ENCODE measurements around the gene KCTD17.

The KCTD17 gene

DNA sequence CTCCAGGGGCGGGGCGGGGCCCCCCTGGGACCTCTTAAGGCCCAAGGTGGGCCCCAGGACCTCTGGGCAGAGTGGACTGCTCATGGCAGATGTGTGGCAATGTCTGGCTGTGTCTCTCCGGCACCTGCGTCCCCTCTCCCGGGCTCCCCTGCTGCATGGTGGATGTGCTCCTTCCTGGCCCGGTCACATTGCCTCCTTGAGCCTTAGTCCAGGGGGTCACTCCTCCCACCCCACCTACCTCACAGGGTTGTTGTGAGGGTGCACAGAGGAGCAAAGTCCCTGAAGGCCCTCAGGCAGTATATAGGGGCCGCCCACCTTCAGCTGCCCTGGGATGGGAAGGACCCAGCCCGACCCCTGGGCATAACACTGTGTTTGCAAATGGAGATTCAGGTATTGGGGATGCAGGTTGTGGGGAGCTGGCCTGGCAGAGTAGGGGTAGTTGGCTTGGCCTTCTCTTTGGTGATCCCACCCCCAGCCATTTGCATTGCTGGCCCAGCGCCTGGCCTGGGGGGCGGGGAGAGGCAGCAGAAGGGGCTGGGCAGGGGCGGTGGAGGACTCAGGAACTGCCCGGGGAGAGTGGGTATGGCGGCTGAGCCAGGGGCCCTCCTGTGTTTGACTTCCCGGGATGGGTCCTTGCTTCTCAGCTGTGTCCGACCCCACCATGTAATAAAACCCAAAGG lies 11.3 kb downstream of the KCTD17 start:
- TF ChIP-seq, protein P1, sequence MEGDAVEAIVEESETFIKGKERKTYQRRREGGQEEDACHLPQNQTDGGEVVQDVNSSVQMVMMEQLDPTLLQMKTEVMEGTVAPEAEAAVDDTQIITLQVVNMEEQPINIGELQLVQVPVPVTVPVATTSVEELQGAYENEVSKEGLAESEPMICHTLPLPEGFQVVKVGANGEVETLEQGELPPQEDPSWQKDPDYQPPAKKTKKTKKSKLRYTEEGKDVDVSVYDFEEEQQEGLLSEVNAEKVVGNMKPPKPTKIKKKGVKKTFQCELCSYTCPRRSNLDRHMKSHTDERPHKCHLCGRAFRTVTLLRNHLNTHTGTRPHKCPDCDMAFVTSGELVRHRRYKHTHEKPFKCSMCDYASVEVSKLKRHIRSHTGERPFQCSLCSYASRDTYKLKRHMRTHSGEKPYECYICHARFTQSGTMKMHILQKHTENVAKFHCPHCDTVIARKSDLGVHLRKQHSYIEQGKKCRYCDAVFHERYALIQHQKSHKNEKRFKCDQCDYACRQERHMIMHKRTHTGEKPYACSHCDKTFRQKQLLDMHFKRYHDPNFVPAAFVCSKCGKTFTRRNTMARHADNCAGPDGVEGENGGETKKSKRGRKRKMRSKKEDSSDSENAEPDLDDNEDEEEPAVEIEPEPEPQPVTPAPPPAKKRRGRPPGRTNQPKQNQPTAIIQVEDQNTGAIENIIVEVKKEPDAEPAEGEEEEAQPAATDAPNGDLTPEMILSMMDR (conservative IDR thresholded peaks at IDR 0.05; ENCODE audit: low read depth, low read length): no peak
- no peak for DNase-seq (ENCODE audit: low read depth)
- no peak overlapping the region for H3K4me3 ChIP-seq (ENCODE audit: low read length)

DNA sequence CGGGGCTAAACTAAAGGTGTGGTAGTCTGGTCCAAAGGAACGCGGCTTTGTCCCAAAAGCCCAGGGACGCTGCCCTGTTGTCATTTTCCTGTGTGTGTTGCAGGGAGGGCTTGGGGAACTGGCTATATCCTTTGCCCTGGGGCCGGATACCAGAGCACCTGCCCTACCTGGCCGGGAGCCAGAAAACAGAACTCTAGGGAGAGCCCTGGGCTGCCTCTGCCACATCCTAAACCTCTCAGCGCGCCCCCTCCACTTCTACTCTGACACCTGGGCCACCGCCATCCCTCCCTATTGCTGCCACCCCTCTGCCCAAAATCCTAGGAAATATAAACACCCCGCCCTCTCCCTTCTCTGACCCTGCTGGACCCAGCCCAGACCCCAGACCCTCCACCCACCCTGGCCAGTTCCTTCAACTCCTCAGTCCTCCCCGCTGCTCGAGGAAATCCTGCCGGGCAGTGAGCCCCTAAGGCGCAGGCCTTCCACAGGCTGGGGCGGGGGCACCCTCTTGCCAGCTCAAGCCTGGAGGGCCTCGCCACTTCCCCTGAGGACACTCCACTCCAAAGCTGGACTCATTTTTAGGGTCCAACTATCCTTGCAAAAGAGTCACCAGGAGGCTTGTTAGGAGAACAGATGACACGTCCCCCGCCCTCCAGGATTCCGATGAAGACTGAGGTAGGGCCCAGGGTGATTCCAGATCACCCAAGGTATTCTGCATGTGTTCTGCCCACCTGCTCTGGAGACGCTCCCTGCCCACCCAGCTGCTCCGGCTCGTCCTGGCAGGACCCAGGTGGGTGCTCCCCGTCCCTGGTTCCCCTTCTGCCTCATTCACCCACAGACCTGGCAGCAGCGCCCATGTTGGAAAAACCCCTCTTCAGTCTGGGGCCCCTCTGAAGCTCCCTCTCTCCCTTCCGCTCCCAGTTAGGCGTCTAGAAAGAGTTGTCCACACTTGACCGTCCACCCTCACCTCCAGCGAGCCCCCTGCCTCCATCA lies 12.2 kb downstream of the KCTD17 start:
- no peak for DNase-seq (ENCODE audit: low read depth)
- TF ChIP-seq, protein P1 (conservative IDR thresholded peaks at IDR 0.05; ENCODE audit: low read depth, low read length): no peak
- no peak overlapping the region for H3K4me3 ChIP-seq (ENCODE audit: low read length)

DNA sequence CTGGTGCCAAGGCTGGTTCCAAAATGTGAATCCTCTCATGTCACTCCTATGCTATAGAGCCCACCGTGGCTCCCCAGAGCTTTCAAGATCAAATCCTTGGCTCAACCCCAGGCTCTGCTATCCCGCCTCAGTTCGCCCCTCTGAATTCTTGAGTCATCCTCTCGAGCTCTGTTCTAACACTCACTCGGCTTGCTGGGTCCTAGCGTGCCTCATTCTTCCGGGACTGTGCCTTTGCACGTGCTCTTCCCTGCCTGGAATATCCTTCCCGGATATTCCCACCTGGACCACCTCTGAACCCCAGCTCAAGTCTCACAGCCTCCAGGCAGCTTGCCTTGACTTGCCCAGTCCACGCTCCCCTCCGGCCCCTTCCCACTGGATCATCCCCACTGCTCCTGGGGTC lies 13.0 kb downstream of the KCTD17 start:
- DNase-seq (ENCODE audit: low read depth): no peak
- no peak overlapping the region for H3K4me3 ChIP-seq (ENCODE audit: low read length)
- TF ChIP-seq, protein P1 (conservative IDR thresholded peaks at IDR 0.05; ENCODE audit: low read depth, low read length): no peak

DNA sequence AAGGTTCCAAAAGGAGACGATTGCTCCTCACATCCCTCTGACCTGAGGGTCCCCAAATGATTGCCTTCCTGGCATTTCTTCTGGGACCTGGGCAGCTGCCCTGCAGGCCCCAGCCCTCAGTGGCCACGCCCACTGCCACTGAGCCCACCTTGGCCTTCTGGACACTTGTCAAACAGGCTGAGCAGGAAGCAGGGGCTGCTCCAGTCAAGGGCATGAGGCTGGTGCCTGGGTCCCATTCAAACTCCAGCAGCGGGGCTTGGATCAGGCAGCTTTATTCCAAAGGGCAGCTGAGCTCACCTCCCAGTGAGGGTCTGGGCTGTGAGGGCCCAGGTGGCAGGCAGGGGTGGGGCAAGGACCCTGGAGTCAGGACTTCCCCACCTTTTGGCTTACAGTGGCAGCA lies 13.6 kb downstream of the KCTD17 start:
- TF ChIP-seq, protein P1 (conservative IDR thresholded peaks at IDR 0.05; ENCODE audit: low read depth, low read length): no peak
- DNase-seq (ENCODE audit: low read depth): no peak
- H3K4me3 ChIP-seq (ENCODE audit: low read length): no peak overlapping the region

DNA sequence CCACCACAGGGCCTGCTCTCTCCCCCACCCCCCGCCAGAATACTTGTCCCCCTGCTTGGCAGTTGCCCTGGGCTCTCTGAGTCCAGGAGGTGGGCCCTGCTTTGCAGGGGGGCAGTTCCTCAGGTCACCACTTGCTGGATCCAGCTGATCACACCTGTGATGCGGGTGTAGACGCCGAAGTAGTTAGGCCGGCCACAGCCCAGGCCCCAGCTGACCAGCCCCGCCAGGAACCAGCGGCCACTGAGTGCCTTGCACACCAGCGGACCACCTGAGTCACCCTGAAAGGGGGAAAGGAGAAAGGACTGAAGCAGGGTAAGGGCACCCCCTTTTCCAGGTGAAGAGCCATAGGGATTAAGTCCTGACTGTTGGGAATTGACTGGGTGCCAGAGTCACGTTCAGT lies 14.4 kb downstream of the KCTD17 start:
- no peak overlapping the region for H3K4me3 ChIP-seq (ENCODE audit: low read length)
- TF ChIP-seq, protein P1 (conservative IDR thresholded peaks at IDR 0.05; ENCODE audit: low read depth, low read length): no peak
- DNase-seq (ENCODE audit: low read depth): no peak

DNA sequence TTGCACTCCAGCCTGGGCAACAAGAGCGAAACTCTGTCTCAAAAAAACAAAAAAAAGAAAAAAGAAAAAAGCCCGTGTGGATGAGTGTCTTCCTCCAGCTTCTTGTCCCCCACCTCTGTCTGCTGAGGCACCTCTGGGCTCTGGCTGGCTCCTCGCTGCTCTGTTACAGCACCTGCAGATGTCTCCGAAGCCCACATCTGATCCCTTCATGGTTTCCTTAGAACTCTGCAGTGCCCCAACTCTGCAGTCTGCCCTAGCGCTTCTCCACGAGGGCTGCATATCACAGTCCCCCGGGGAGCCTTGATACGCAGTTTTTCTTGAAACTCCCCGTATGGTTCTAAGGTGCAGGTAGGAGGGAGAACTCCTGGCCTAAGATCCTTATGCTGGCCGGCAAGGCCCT lies 15.9 kb downstream of the KCTD17 start:
- DNase-seq (ENCODE audit: low read depth): no peak
- no peak overlapping the region for H3K4me3 ChIP-seq (ENCODE audit: low read length)
- TF ChIP-seq, protein P1 (conservative IDR thresholded peaks at IDR 0.05; ENCODE audit: low read depth, low read length): no peak

All from retinal pigment epithelial cell (primary cell).